K562 (cell line): Measurements from ENCODE around the gene THEMIS. TPM values are rescaled to one million over a fixed set of nuclear protein-coding genes. Genes with fewer than 3 reads are reported as not detected.

ENCODE experiments used
- ATAC-seq: fragments of 200-7000 bp; cut with Tn5 transposase; 3 replicates; pipeline ENCODE4 v1.9.1; 2020; ENCODE audit warnings: moderate library complexity
- BruUV-seq: library from RNA; stranded (reverse); fragments of 400-500 nt; replicated peaks from 2 replicates; lab custom pipeline; 2021; lab: Mats Ljungman, UMichigan
- CTCF ChIA-PET: fragments of 300-600 bp; formaldehyde crosslinking; extraction: SDS; loops from one replicate; lab custom pipeline; 2021; ENCODE audit warnings: low intra/inter-chr PET ratio; lab: Yijun Ruan, JAX
- POLR2A ChIA-PET: fragments of 300-600, 350-650 bp; sonication (Branson Sonifier 250); formaldehyde crosslinking; extraction: SDS; loops from one replicate; lab custom pipeline; 2021; ENCODE audit warnings: antibody characterized with exemption, inconsistent platforms; lab: Yijun Ruan, JAX
- DNase-seq, 4 experiments: peaks; one replicate each; pipeline versions ENCODE4 v3.0.0 to v3.0.0-alpha.2; 2011 to 2018; ENCODE audit warnings: low spot score in 3 of 4, mixed read lengths in 3 of 4; ENCODE audit errors: extremely low read depth in 1 of 4
- FAIRE-seq: peaks from 2 replicates; lab custom pipeline; 2011; peaks lifted over from hg19 to GRCh38; lab: Jason Lieb, UNC
- H2AFZ ChIP-seq: 2 replicates; pipeline ENCODE4 v1.6.0; 2011; ENCODE audit warnings: low read depth, low read length, control low read depth, inconsistent platforms
- H3K27ac ChIP-seq: fragments of 200-600 bp; 3 replicates; pipeline ENCODE4 v1.8.0; 2011; ENCODE audit warnings: low read depth, mild to moderate bottlenecking, control low read depth, inconsistent platforms, low read length, moderate library complexity, mixed read lengths; ENCODE audit errors: extremely low read depth
- H3K27me3 ChIP-seq, 2 experiments: fragments of 300-600 bp in 1 of 2; 2 replicates in 1 of 2; 3 replicates in 1 of 2; pipeline versions ENCODE4 v1.6.0 to v1.8.0; 2011; ENCODE audit warnings: inconsistent platforms in 2 of 2, low read length in 2 of 2, mild to moderate bottlenecking in 1 of 2, mixed read lengths in 1 of 2, moderate library complexity in 1 of 2; ENCODE audit not compliant: control insufficient read depth in 2 of 2, insufficient read depth in 2 of 2
- H3K36me3 ChIP-seq: fragments of 300-600 bp; 3 replicates; pipeline ENCODE4 v1.8.0; 2011; ENCODE audit warnings: mild to moderate bottlenecking, low read length, inconsistent platforms; ENCODE audit not compliant: control insufficient read depth, insufficient read depth
- H3K4me1 ChIP-seq, 2 experiments: fragments of 200-600 bp in 1 of 2; replicated peaks in 1 of 2; 2 replicates in 1 of 2; 3 replicates in 1 of 2; pipeline versions ENCODE4 v1.5.1 to v1.8.0; 2011; ENCODE audit warnings: inconsistent platforms in 2 of 2, low read length in 2 of 2, mild to moderate bottlenecking in 1 of 2, mixed read lengths in 1 of 2, moderate library complexity in 1 of 2; ENCODE audit not compliant: control insufficient read depth in 2 of 2, insufficient read depth in 2 of 2
- H3K4me2 ChIP-seq: 2 replicates; pipeline ENCODE4 v1.6.1; 2011; ENCODE audit warnings: low read length, control low read depth, inconsistent platforms, mixed read lengths; ENCODE audit not compliant: insufficient read depth
- H3K4me3 ChIP-seq: fragments of 200-600 bp; sonication (generic), shearing (Covaris generic); 2 replicates; pipeline ENCODE4 v1.5.1; 2016; ENCODE audit warnings: control low read depth, inconsistent platforms
- H3K79me2 ChIP-seq: fragments of 200-600 bp; 3 replicates; pipeline ENCODE4 v1.8.0; 2011; ENCODE audit warnings: low read length, inconsistent platforms; ENCODE audit not compliant: control insufficient read depth, insufficient read depth
- H3K9ac ChIP-seq, 2 experiments: 2 replicates each; pipeline versions ENCODE4 v1.6.0 to v1.6.1; 2011; ENCODE audit warnings: low read depth in 2 of 2, low read length in 2 of 2, control low read depth in 1 of 2, inconsistent platforms in 1 of 2, mild to moderate bottlenecking in 1 of 2, mixed read lengths in 1 of 2; ENCODE audit not compliant: insufficient read depth in 1 of 2
- H3K9me1 ChIP-seq: one replicate; pipeline ENCODE4 v1.6.0; 2011; ENCODE audit warnings: inconsistent platforms, mild to moderate bottlenecking, low read length, moderate library complexity; ENCODE audit not compliant: control insufficient read depth, insufficient read depth
- H3K9me3 ChIP-seq: replicated peaks from 2 replicates; pipeline ENCODE4 v1.5.1; 2011; ENCODE audit warnings: low read depth, low read length, inconsistent platforms; ENCODE audit not compliant: control insufficient read depth, insufficient read depth
- H4K20me1 ChIP-seq: replicated peaks from 2 replicates; pipeline ENCODE4 v1.6.1; 2011; ENCODE audit warnings: low read length, inconsistent platforms, mixed read lengths; ENCODE audit not compliant: control insufficient read depth, insufficient read depth
- DNMT1 ChIP-seq: fragments of 450-650 bp; IDR thresholded peaks from 2 replicates; pipeline ENCODE4 v1.6.1; 2016; ENCODE audit warnings: antibody characterized with exemption, mild to moderate bottlenecking
- ELF4 ChIP-seq: fragments of 450-650 bp; formaldehyde crosslinking; IDR thresholded peaks from 2 replicates; pipeline ENCODE4 v1.4.0; 2022; ENCODE audit warnings: missing genetic modification characterization
- HMG20B ChIP-seq: fragments of 250-450 bp; sonication (Bioruptor Pico); IDR thresholded peaks from 2 replicates; pipeline ENCODE4 v1.5.0; 2021; ENCODE audit warnings: mild to moderate bottlenecking
- PKNOX1 ChIP-seq: fragments of 450-650 bp; IDR thresholded peaks from 2 replicates; pipeline ENCODE4 v1.6.1; 2016
- PREB ChIP-seq: sonication (generic); formaldehyde crosslinking; IDR thresholded peaks from 2 replicates; pipeline ENCODE4 v1.8.1; 2023; ENCODE audit warnings: mild to moderate bottlenecking, missing genetic modification reagents
- RAD21 ChIP-seq, 2 experiments: fragments of 250-450 bp in 1 of 2; fragments of 450-650 bp in 1 of 2; sonication (Bioruptor Pico) in 1 of 2; formaldehyde crosslinking in 1 of 2; IDR thresholded peaks in 1 of 2; conservative IDR thresholded peaks in 1 of 2; 2 replicates each; pipeline versions ENCODE4 v1.4.0 to v1.8.0; 2020 to 2022; ENCODE audit warnings: mild to moderate bottlenecking in 2 of 2, moderate library complexity in 1 of 2
- REST ChIP-seq, 2 experiments: fragments of 450-650 bp; formaldehyde crosslinking in 1 of 2; IDR thresholded peaks; 2 replicates each; pipeline versions ENCODE4 v1.4.0 to v1.6.1; 2014 to 2020; ENCODE audit warnings: mild to moderate bottlenecking in 2 of 2, borderline replicate concordance in 1 of 2, low read depth in 1 of 2
- THRA ChIP-seq: fragments of 450-650 bp; IDR thresholded peaks from 2 replicates; pipeline ENCODE4 v1.6.1; 2017; ENCODE audit warnings: mild to moderate bottlenecking, moderate library complexity
- ZNF282 ChIP-seq: sonication (generic); formaldehyde crosslinking; IDR thresholded peaks from 2 replicates; pipeline ENCODE4 v1.8.1; 2023; ENCODE audit warnings: missing genetic modification reagents
- in situ Hi-C: fragments of 300-500 bp; cut with MboI; formaldehyde crosslinking; loops from 4 replicates; pipeline ENCODE4 v1.15.0; 2018; ENCODE audit warnings: inconsistent platforms, mixed read lengths
- intact Hi-C: fragments of 100-400 bp; cut with micrococcal nuclease; formaldehyde crosslinking; loops from 2 replicates; pipeline ENCODE4 v1.14.2; 2022
- polyA plus RNA-seq, 8 experiments: library from polyadenylated mRNA; depleted of rRNA in 4 of 8; stranded (reverse) in 5 of 8; unstranded in 3 of 8; fragments of >200 nt; fragmentation: Nextera tagmentation in 2 of 8; fragmentation: Illumina TruSeq in 1 of 8; extraction: Ambion mirVana in 2 of 8; extraction: Trizol in 1 of 8; gene quantifications; 2 replicates each; pipeline versions ENCODE4 v1.2.1 to v1.2.3, GENCODE V29; 2011 to 2014; ENCODE audit warnings: inconsistent platforms in 1 of 8, missing spikeins in 1 of 8
- total RNA-seq, 7 experiments: library from RNA; depleted of rRNA in 6 of 7; stranded (reverse); fragments of >200 nt in 6 of 7; fragmentation: Illumina TruSeq in 2 of 7; extraction: Trizol in 2 of 7; gene quantifications; 2 replicates each; pipeline versions ENCODE4 v1.2.1 to v1.2.3, GENCODE V29; 2011 to 2021; ENCODE audit warnings: low replicate concordance in 1 of 7

The THEMIS gene
- total and polyA plus RNA-seq, 9 of the 15 experiments (the other 6 are each of a cell fraction or from before 2014, with no cell fraction given), result 0.09 TPM; not detected in 8

- TF ChIP-seq HMG20B (CRISPR knock-in tag) (no peak), THRA (no peak), ZNF282 (no peak), PKNOX1 (no peak)
Observed at GRCh38 chr6:127737768-127738167, 163.1 kb downstream of the THEMIS start (continued).

- Histone ChIP-seq H3K4me1 (no peaks in the 10 kb centered on the region), H3K36me3 (no peaks in the 10 kb centered on the region), H3K9me1 (no peaks in the 10 kb centered on the region), H2AFZ (no peak overlapping the region), H3K9ac (no peak overlapping the region), H3K4me3 (no peak overlapping the region), H4K20me1 (no peaks in the 10 kb centered on the region), H3K27ac (no peak overlapping the region), H3K9me3 (no peaks in the 10 kb centered on the region), H3K4me2 (no peak overlapping the region), H3K79me2 (no peaks in the 10 kb centered on the region), H3K27me3 (no peaks in the 10 kb centered on the region)
- in situ Hi-C loops (no loop called here), intact Hi-C loops (loop anchor here (2.0 to 10.0 kb wide), 2 partner anchors 588 to 1634 kb away; no protein-coding TSS in a partner anchor)
- FAIRE-seq, result peak; percentile 55
- DNase-seq, result peak; percentile 12 to 41 (median 33)
- CTCF ChIA-PET, result no interaction called here
- BruUV-seq, result no TSS peak
- ATAC-seq, result peak; percentile 61; the same call in 1 of the 3 replicates
- POLR2A ChIA-PET, result no interaction called here
- TF ChIP-seq RAD21 (CRISPR knock-in tag; conservative IDR thresholded peaks at IDR 0.05 in 1 of 2, IDR thresholded peaks at IDR 0.05 in 1 of 2), result peak; percentile 56 to 71
- TF ChIP-seq PREB, result no peak
- no peak for TF ChIP-seq ELF4 (CRISPR knock-in tag)
- TF ChIP-seq DNMT1, result no peak
- TF ChIP-seq REST (IDR thresholded peaks at IDR 0.05; ENCODE audit: borderline replicate concordance), result peak; percentile 24; the same call in 1 of the 2 replicates
- no peak for TF ChIP-seq REST (CRISPR knock-in tag; IDR thresholded peaks at IDR 0.05; ENCODE audit: low read depth)
Observed at GRCh38 chr6:127737009-127737486, 163.8 kb downstream of the THEMIS start.
